Right lung (tissue), 5 donors: ENCODE data around the gene MAPK14. TPM values are rescaled to one million over a fixed set of nuclear protein-coding genes. Genes with fewer than 3 reads are reported as not detected.
"Not testable (repeated sequence)": the region's sequence is repeated elsewhere in the genome, so short reads cannot be mapped to it uniquely, and the experiment has no call there.

Source experiments
- DNase-seq, 2 donors: peaks; one replicate each; pipeline ENCODE4 v3.0.0-alpha.2; 2013
- polyA plus RNA-seq, 5 donors: library from polyadenylated mRNA; unstranded; fragments of 120-200 nt; gene quantifications; one replicate each; pipeline versions ENCODE4 v1.2.1 to v1.2.3, GENCODE V29; 2013; ENCODE audit warnings: inconsistent platforms in 1 of 5, low replicate concordance in 1 of 5; ENCODE audit not compliant: insufficient read length in 5 of 5, insufficient read depth in 1 of 5

The MAPK14 gene
- polyA plus RNA-seq, 5 donors, result 52.1 to 74.7 (median 70.9) TPM

- DNase-seq, result no peak
Measured at GRCh38 chr6:36120979-36121786, 93.6 kb downstream of the MAPK14 start.

DNA sequence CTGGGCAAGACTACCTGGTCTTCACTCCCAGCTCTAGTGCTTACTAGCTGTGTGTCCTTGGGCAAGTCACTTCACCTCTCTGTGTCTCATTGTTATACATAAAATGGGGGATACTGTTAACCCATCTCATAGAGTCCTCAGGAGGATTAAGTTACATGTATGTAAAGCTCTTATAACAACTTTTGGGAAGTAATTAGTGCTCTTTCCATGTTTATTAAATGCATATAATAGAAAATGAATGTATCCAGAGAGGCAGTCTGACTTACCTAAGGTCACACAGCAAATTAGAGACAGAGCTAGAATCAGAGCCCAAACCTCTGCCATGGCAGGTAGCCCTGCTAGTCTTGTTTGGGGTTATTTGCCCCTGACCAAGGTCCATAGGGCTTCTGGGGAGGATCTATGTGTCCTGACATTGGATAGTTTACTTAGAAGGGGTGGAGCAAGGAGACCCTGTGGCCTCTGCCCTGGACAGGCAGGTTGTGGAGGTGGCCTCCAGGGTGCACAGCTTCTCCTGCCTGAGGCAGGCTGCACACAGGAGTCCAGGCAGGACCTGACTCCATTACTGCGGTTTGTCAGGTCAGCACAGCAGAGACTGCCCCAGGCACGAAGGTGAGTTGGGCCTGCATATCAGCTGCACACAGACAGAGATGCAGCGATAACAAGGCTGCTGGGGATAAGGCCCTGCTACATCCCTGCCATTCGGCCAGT lies 94.3 kb downstream of the MAPK14 start:
- DNase-seq, result no peak

DNA sequence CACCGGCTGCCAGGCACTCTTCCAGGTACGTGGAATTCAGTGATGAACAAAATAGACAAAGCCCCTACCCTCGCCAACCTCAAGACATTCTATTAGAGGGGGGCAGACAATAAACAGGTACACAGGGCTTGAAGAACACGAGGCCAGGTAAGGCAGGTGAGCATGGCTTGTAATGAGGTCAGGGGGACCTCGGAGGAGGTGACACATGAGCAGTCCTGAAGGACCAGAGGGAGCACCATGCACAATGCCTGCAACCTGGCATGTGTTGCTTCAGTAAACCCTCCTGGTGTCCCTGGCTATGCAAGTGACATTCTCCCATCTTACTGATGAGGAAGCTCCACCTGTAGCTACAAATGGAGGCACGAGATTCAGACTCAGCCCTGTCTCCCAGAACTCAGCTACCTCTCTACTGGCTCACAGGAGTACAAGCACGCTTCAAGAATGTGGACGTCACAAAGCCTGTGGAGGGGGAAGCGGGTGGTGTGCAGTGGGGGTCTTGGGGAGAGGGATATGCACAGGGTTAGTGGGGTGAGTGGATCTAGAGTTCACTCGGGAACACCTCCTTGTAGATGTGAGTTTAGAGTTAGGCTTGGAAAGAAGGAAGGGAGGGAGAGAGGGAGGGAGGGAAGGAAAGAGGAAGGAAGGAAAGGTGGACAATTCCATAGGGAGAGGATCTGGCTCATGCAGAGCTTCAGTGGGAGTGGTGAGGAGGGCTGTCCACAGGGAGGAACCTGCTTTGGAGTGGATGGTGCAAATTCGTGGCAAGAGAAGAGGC lies 95.1 kb downstream of the MAPK14 start:
- DNase-seq, result no peak

GRCh38 chr6:36123270-36124139 lies 95.9 kb downstream of the MAPK14 start:
- DNase-seq, result peak; percentile 45 to 58

DNA sequence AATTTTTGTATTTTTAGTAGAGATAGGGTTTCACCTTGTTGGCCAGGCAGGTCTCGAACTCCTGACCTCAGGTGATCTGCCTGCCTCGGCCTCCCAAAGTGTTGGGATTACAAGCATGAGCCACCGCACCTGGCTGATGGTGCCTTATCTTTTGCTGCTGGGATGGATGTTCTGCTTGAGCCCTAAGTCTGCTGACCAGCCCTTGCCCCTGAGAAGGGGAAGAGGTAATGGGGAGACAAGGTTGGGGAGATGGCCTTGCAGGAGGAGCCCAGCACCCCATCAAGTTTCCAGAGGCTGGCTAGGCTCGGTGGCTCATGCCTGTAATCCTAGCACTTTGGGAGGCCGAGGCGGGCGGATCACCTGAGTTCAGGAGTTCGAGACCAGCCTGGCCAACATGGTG lies 96.7 kb downstream of the MAPK14 start:
- not testable (repeated sequence) for DNase-seq

GRCh38 chr6:36124881-36125280 lies 97.3 kb downstream of the MAPK14 start:
- DNase-seq, result no peak

DNA sequence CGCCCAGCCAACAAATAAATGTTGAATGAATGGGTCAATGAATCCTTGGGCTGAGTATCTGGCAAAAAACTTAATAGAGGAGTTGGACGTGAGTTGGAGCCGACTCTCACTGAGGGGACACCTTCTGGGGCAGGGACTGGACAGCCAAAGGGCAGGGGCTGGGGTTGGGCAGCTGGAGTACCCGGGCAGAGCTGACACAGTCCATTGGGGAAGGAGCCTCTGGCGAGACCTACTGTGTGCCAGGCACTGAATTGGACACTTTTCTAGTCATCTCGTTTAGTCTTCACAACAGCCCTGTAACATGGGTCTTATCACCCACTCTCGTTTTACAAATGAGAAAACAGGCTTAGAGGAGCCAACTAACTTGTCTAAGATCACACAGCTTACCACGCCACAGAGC lies 98.0 kb downstream of the MAPK14 start:
- DNase-seq, result no peak

DNA sequence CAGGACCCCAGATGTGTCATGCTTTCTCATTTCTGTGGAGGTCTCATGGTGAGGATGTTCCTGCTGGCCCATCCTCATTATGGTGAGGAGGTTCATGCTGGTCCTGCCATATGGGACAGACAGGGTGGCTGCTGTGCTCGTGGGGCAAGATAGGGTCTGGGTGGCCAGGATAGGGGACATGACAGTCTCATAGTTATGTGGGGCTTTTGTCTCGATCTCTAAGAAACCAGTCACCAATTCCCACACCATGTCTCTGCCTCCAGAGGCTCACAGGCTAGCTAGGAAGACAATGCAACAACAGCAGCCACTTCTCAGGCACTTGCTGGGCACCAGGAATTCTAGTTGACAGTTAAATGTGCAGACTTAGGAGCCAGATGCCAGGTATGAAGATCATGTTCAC lies 98.5 kb downstream of the MAPK14 start:
- DNase-seq, result no peak

DNA sequence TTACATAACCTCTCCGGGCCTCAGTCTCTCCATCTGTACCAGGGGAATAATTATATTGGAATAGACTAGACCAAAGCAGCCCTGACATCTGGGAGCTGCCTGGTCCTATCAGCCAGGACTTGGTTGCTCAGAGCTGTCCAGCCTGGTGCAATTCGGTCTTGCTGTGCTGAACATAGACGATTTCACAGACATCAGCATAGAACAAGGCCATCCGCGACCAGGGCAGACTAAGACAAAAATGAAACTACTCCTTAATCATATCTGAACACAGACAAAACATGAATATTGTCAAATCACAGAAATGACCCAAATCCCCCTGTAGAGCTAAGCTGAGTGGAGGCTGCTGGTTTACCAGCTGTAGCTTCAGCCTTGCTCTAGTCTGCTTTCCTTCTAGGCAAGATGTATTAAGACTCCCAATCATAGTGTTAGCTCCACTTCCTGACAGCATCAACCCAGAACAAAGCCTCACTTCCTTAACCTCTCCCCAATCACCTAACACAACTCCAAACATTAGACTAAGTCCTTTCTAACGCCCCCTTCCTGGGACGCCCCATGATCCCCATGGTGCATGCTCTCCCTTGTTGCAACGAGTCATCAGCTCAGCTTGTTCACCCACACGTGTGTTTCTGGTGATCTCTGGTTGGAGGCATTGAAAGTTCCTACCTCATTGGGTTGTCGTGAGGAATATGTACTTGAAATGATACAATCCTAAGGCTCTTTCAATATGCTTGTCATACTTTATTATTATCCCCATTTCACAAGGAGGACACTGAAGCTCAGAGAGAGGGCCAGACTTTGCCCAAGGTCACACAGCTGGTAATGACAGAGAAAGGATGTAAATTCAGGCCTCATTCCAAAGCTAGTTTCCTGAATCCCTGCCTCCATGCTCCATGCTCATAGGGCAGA lies 99.2 kb downstream of the MAPK14 start:
- DNase-seq, result no peak

DNA sequence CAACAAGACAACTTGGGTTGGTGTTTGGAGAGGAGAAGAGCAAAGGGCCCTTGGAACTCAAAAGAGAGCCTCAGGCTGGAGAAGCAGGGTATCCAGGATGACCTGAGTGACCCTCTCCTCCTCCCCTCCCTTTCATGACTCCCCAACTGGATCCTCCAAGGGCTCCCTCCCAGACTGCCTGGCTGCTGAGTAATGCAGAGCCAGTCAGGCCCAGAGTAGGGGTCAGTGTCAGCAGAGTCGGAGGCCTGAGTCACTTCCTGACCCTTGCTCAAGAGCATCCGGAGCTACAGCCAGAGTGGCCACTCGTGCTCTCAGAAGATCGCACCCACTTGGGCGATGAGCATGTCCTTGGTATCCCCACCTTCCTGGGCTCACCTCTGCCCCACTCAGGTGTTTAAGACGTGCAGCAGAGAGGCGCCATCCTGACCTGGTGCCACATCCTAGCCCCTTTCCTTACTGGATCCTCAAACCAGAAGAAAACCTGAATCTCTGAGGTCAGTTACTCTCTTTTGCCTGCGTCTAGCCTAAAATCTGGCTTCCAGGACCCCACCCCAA lies 99.9 kb downstream of the MAPK14 start:
- DNase-seq, result no peak

DNA sequence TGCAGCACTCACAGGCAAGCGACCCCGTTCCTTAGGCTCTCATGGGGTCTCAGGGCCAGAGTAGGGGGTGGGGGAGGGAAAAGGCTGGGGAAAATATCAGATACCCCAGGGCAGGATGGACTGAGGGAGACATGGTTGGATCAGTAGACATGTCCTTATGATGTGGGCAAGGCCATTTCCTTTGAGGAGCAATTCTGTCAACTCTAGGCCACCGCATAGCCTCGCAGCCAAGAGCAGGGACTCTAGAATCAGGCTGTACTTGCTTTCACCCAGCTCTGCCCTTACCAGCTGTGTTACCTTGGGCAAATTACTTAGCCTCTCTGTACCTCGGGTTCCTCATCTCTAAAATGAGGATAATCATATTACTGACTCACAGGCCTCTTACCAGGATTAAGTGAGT lies 100.5 kb downstream of the MAPK14 start:
- no peak for DNase-seq

GRCh38 chr6:36128793-36129192 lies 101.2 kb downstream of the MAPK14 start:
- no peak for DNase-seq

- DNase-seq, result not testable (repeated sequence)
Measured at GRCh38 chr6:36129334-36129733, 101.7 kb downstream of the MAPK14 start.

- DNase-seq, result no peak
Measured at GRCh38 chr6:36129941-36130666, 102.5 kb downstream of the MAPK14 start, which contains the start of gene MAPK13. MAPK13 (plus strand) TSS chr6:36130513; CDS start chr6:36130583, 70 bp downstream.

DNA sequence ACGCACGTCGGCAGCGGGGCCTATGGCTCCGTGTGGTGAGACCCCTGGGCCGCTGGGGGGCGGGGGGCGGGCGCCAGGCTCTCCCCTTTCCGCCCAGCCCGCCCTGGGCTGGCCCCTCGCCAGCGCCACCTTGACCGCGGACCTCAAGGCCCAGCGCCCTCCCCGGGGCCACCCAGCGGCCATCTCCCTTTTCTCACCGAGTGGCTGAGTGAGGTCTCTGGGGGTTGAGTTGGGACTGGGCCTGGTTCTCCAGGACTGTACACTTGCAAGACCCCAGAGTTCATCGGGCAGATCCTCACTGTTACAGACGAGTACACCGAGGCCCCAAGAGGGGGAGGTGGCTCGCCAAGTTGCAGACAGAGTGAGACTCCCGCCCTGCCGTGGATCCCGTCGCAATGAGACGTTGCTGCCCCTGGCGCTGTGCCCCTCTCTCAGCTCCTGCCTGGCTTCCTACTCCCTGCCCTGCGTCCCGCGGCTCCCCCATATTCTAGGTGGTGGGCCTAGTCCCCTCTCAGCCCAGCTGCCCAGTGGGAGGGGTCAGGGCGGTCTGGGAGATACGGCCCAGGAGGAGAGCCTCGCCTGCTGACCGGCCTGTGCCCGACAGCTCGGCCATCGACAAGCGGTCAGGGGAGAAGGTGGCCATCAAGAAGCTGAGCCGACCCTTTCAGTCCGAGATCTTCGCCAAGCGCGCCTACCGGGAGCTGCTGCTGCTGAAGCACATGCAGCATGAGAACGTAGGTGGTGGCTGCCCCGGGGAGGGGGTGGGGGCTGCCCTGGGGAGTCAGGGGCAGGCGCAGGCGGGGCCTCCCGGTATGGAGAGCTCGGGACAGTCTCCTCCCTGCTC lies 103.3 kb downstream of the MAPK14 start:
- DNase-seq, result peak in 1 of 2 donors; percentile 36

DNA sequence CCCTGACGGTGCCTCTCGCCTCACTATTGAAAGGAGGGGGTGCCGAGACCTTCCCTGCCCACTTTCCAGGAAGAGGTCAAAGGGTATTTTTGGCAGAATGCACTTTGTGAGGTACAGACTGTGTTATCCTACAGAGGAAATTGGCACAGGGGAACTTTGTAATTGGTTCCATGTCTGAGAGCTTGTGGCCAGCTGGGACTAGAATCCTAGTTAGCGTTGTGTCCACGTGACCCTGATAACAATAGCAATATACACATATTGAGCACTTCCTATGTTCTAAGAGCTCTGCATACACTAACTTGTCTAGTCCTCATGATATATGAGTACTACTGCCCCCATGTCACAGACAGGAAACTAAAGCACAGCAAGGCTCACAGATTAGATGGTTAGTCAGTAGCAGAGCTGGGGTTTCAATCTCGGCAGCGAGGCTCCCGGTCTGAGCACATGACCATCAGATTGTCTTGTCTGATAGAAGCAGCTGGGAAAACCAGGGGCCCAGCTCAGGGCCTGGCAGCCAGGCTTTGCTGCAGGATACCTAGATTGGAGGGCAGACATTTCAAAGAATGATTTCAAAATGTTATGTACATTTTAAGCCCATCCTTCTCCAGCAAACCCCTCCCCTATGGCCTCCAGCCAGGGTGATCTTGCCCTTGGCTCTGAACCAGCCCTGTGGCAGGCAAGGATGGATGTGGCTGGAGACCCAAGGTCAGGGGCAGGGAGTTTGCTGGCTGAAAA lies 104.1 kb downstream of the MAPK14 start:
- DNase-seq, result peak; percentile 55 to 59

GRCh38 chr6:36132246-36132895 lies 104.8 kb downstream of the MAPK14 start:
- DNase-seq, result no peak
